ENCODE data around the gene FTO.
A peak's percentile ranks its signal among the peaks of the same experiment; 100 is the strongest.

Gene FTO

GRCh38 chr16:53755026-53755910, 51.3 kb downstream of the FTO start:
- no peak for DNase-seq (ENCODE audit: low spot score)

DNA sequence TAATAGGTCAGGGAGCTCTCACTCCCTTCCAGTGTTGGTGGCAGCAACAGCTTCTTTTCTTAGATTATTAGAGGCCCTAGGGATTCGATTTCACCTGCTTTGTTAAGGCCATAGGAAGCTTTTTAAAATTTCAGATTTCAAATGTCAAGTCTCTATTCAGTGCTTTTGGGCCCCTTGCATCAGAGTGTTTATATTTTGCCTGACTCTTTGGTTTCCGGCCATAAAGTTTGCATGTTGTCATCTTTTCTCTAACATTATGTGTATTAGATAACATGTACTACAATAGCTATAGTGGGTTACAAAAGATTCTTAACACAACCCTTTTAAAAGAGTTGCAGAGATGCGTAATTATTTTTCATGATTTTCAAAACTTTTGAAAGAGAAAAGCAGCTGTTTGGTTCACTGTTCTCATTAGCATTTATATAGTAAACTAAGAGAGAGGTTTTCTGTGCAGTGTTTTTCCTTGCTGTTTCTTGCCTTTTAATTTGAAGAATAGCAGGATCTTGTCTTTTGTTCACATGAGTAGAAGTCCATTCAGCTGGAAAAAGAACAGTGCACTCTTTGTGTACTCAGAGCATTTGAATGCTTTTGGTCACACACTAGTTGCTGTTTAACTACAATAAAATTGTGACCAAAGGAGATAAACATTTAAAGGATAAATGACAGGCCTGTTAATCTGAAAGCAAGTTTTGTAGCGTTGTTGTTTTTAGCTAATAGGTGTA, 52.5 kb downstream of the FTO start:
- DNase-seq (ENCODE audit: low spot score): no peak

GRCh38 chr16:53757971-53758609, 54.1 kb downstream of the FTO start:
- no peak for DNase-seq (ENCODE audit: low spot score)

DNA sequence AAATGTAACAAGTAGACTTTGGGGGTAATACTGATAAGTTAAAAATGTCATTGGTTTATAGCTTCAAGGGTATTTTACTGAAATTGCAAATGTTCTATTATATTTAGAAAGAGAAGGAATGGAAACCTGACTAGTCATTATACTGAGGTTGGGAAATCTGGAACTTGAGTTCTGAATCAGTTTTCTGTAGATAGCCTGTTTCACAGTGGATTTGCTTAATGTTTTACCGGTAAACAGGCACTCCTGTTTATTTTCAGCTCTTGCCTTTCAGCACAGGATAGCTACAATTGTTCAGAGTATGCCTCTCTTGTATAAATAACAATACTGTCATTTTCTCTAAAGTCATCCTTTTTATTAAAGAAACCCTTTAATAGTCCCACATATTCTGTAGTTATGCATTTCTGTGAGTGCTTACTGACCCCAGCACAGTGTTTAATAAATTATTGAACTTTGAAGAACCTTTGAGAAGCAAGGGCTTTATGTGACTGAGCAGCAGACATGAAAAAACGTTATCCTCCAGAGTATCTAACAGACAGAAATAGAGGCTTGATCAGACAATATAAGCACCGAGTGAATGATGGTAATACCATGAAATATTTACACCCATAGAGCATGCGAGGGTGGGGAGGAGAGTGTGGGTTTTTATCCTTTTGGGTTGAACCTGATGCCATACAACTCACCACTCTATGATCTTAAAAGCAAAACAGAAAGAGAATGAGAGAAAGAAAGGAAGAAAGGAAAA, 58.2 kb downstream of the FTO start:
- no peak for DNase-seq (ENCODE audit: low spot score)

- no peak for DNase-seq (ENCODE audit: low spot score)
Observed at GRCh38 chr16:53766304-53767016, 62.5 kb downstream of the FTO start.

- DNase-seq (ENCODE audit: low spot score): no peak
Observed at GRCh38 chr16:53768167-53768566, 64.2 kb downstream of the FTO start.

DNA sequence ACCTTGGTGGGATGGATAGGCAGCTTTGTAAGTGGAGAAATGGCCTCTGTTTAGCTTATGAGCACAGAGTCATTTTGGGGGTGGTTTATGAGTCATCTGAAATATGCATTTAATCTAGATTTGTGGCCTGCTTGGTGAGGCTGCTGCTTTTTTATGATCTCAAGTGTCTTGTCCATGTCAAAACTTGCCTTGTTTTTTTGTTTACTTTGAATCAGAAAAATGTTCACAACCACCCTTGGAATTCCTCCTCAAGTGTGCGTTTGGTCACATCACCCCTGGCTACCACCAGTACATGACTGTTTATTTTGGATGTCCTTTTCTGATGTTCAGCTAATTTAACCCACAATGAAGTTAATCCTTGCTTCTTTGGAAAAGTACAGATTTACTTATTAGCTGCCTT, 64.6 kb downstream of the FTO start:
- peak; percentile 43 for DNase-seq (ENCODE audit: low spot score)

DNA sequence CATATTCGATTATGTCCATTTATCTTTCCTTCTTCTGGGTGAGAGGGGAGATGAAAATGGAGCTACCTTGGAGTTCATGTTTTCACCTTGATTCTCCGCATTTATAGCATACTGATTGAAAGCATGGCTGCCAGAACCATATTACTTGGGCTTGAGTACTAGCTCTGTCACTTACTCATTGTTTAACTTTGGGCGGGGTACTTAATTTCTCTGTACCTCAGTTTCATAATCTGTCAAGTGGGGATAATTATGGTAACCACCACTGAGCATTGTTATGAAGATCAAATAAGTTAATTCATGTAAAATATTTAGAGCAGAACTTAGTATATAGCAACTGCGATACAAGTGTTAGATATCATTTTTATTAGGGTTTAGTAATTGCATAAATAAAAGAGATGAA, 65.2 kb downstream of the FTO start:
- DNase-seq (ENCODE audit: low spot score): no peak

GRCh38 chr16:53769787-53770186, 65.8 kb downstream of the FTO start:
- no peak for DNase-seq (ENCODE audit: low spot score)

DNA sequence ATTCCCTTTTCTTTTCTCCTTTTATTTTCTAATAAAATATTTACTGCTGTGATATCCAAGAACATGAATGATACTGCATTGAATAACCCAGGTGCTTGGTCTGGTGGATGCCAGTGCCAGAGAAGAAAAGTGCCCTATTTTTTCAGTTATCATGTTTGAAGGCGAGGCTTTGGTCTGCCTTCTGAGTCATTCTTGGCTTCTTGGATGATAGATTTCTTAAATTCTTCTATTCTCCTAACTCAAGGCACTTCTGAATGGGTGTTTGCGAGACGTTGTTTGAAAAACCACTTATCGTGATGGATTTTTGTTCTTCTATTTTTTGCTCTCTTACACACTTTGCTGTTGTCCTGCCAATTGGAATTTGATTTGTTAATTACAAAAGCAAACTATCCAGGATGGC, 66.7 kb downstream of the FTO start:
- DNase-seq (ENCODE audit: low spot score): no peak

DNA sequence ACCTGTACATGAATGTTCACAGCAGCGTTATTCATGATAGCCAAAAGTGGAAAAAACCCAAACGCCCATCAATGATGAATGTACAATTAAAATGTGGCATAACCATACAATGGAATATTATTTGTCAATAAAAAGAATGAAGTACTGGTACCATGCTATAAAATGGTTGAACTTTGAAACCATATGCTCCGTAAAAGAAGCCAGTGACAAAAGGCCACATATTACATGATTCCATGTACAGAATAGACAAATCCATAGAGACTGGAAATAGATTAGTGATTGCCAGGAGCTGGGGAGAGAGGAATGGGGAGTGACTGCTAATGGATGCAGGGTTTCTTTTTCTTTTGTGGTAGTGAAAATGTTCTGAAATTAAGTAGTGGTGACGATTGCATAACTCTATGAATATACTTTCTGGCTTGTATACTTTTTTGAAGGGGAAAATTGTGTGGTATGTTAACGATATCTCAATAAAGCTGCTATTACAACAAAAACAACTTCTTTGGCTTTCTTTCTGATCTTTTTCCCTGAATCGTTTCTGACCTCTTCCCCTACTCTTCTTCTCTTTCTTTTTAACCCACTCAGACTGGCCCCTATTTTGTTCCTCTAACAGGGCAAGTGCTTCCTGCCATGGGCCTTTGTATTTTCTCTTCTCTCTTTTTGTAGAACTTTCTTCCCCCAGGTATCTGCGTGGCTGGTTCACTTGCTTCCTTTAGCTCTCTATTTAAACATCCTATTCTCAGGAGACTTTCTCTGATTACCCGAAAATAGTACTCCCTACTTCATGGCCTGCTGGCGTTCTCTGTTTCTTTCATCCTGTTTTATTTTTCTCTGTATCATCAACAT, 67.9 kb downstream of the FTO start:
- no peak for DNase-seq (ENCODE audit: low spot score)

DNA sequence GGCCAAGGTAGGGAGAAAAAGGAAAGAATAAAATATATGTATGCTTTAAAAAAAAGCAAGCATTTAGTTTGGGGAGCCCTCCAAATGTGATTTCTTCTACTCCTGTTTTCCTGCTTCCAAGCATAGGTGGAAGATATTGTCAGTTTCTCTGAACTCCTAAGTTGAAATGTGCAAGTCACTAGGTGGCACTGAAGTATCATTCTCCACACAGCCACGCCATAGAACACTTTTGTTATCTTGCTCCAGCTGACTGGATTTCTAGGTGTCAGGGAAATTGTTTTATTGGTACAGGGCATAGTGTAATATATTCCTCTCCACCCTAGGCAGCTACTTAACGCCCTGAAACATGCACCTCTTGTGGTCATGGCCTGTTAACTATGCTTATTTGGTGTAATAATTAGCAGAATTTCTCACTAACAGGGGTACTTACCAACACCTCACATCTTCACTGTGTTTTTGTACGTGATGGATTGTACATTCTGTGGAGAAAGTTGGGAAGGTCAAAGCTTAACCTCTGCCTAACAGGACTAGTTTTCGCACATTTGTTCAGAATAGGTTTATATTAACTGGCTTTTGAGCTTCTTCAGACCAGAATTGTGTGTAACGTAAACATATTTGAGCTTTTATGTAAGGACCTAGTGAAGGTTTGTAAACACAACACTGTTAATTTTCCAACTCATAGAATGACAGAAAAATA, 69.3 kb downstream of the FTO start:
- DNase-seq (ENCODE audit: low spot score): peak; percentile 50

GRCh38 chr16:53773881-53774280, 69.9 kb downstream of the FTO start:
- no peak for DNase-seq (ENCODE audit: low spot score)

DNA sequence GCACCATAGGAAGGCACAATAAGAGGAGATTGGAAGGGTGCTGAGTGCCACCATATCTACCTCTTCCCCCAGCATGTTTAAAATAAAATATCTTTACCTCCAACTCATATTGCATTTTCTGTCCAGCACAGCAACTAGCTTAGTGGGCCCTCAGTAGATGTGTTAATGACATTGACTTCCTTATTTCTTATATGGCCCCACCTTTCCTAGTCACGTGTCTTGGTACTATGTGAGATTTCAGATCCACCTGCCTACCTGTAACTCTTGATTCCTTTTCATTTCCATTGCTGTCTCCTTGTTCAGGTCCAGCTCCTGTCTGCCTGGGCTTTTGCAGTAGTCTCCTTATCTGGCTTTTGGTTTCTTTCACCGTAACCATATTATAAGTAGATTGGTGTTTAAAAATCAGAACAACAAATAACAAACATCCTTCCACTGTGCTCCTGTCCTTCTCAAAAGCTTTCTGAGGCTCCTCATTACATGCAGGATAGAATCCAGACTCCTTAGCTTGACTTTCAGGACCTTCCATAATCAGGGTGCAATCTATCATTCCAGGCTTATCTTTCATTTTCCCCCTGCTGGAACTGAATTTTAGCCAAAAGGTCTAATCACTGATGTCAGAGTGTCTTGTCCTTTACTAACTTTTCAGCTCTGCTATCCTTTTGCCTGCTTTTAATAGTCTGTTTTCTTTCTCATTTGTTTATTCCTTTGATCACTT, 71.3 kb downstream of the FTO start:
- no peak for DNase-seq (ENCODE audit: low spot score)

DNA sequence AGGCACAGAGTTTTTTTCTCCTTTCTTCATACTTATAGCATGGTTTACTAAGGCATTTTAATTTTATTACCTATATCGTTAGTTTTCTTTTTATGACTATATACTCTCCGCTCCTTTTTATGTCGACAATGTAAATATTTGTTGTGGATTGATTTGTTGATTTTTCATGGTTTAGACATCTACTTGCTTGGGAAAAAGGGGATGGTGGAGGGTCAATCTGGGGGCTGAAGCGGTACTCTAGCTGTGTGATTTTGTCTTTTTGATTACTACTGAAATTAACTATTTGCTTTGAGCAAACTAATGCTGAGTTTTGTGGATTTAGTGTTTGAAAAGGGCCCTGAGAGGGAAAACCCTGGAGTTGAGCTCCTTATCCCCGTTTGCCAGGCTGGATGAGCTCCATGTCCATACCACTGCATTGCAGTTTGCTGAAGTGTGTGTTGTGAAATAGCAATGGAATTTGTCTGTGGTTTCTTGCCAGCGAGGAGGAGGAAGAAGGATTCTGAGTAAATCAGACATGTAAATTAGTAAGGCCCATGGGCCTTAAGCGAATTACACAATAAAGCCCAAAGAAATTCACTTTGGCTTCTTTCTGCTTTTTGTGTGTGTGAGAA, 72.0 kb downstream of the FTO start:
- DNase-seq (ENCODE audit: low spot score): peak; percentile 69

GRCh38 chr16:53779186-53779585, 75.2 kb downstream of the FTO start:
- no peak for DNase-seq (ENCODE audit: low spot score)

GRCh38 chr16:53780051-53780450, 76.1 kb downstream of the FTO start:
- no peak for DNase-seq (ENCODE audit: low spot score)

- DNase-seq (ENCODE audit: low spot score): no peak
Observed at GRCh38 chr16:53781023-53781605, 77.2 kb downstream of the FTO start.

- DNase-seq (ENCODE audit: low spot score): no peak
Observed at GRCh38 chr16:53782148-53782547, 78.2 kb downstream of the FTO start.
